ENCODE results near the gene ACADVL.

DNA sequence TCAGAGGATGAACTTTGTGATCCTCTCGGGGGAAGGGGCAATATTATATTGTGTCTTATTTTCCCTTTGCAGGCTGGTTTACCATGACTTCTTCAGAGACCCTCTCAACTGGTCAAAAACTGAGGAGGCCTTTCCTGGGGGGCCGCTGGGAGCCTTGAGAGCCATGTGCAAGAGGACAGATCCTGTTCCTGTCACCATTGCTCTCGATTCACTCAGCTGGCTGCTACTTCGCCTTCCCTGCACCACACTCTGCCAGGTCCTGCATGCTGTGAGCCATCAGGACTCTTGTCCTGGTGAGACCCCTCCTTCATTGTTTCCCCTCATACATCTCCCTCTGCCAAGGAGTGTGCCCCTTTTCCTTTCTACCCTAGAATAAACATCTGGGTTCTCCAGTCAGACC lies 34.8 kb downstream of the ACADVL start:
- no peak for TF ChIP-seq GATA3 (IDR thresholded peaks at IDR 0.05; ENCODE audit: low read depth, low read length)
- no peak for TF ChIP-seq GATA2 (IDR thresholded peaks at IDR 0.05; ENCODE audit: low read depth, low read length)

Measured in SH-SY5Y (cell line).